GM19397 (cell line): ENCODE measurements around the gene FXR2.

Experiments
- ATAC-seq: cut with Tn5 transposase; IDR thresholded peaks from one replicate; pipeline ENCODE4 v1.9.1; 2021; ENCODE audit warnings: mild to moderate bottlenecking, moderate library complexity; ENCODE audit not compliant: unreplicated experiment

The FXR2 gene

GRCh38 chr17:7573324-7574080 is 41.2 kb downstream of the FXR2 start:
- no peak for ATAC-seq

GRCh38 chr17:7572588-7573323 is 41.9 kb downstream of the FXR2 start:
- peak; percentile 91 for ATAC-seq

GRCh38 chr17:7572338-7572587 is 42.4 kb downstream of the FXR2 start:
- ATAC-seq: no peak

- ATAC-seq: no peak
Measured at GRCh38 chr17:7570351-7570750, 44.3 kb downstream of the FXR2 start.

- ATAC-seq: no peak
Measured at GRCh38 chr17:7569571-7569970, 45.1 kb downstream of the FXR2 start.

- ATAC-seq: no peak
Measured at GRCh38 chr17:7563115-7563869, 51.4 kb downstream of the FXR2 start.

GRCh38 chr17:7562208-7562605 is 52.5 kb downstream of the FXR2 start:
- ATAC-seq: peak; percentile 7

- ATAC-seq: peak; percentile 63
Measured at GRCh38 chr17:7561589-7562207, 53.0 kb downstream of the FXR2 start, which contains the start of gene SENP3. TSS of gene SENP3 (plus strand) at chr17:7561919. CDS start at chr17:7563077, 1,158 bp downstream.

GRCh38 chr17:7561028-7561575 is 53.6 kb downstream of the FXR2 start:
- peak; percentile 43 for ATAC-seq

- ATAC-seq: no peak
Measured at GRCh38 chr17:7560172-7561027, 54.3 kb downstream of the FXR2 start.

- ATAC-seq: no peak
Measured at GRCh38 chr17:7559320-7560171, 55.2 kb downstream of the FXR2 start.

- no peak for ATAC-seq
Measured at GRCh38 chr17:7558544-7559319, 56.0 kb downstream of the FXR2 start, which contains the start of gene TNFSF13. TSS of gene TNFSF13 (plus strand) at chr17:7558750. CDS start at chr17:7559040, 290 bp downstream.

GRCh38 chr17:7557775-7558543 is 56.7 kb downstream of the FXR2 start:
- ATAC-seq: no peak

GRCh38 chr17:7557147-7557764 is 57.4 kb downstream of the FXR2 start:
- ATAC-seq: no peak

GRCh38 chr17:7556627-7557026 is 58.1 kb downstream of the FXR2 start:
- no peak for ATAC-seq

- no peak for ATAC-seq
Measured at GRCh38 chr17:7555320-7555948, 59.3 kb downstream of the FXR2 start.

- ATAC-seq: no peak
Measured at GRCh38 chr17:7553356-7553755, 61.3 kb downstream of the FXR2 start.
